HG03432 (cell line): ENCODE results near the gene EMP3.
"Not testable (repeated sequence)": the region's sequence is repeated elsewhere in the genome, so short reads cannot be mapped to it uniquely, and the experiment has no call there.

Experiments used
- ATAC-seq: cut with Tn5 transposase; IDR thresholded peaks from one replicate; pipeline ENCODE4 v1.9.1; 2021; ENCODE audit warnings: mild to moderate bottlenecking, moderate library complexity; ENCODE audit not compliant: unreplicated experiment

EMP3 gene, protein sequence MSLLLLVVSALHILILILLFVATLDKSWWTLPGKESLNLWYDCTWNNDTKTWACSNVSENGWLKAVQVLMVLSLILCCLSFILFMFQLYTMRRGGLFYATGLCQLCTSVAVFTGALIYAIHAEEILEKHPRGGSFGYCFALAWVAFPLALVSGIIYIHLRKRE

DNA sequence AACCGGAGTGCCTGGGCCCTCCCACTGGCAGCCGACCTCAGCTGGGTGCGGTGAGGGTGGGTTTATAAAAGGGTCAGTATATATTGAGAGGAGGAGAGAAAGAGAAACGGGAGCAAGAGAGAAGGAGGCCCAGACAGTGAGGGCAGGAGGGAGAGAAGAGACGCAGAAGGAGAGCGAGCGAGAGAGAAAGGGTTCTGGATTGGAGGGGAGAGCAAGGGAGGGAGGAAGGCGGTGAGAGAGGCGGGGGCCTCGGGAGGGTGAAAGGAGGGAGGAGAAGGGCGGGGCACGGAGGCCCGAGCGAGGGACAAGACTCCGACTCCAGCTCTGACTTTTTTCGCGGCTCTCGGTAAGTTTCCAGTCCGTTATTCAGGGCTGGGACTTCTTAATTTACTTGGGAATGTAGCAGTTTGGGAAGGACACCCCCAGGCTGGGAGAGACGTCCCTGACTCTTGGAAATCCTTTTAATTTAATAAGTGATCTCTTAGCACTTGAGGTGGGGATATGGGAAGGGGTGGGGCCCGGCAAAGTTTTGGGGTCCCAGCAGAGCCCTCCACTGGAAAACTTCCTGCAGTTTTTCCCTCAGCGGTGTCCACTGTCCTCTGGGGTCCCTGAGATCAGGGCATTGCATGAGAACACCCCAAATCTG, at the start of gene EMP3:
EMP3 (plus strand) TSS at position 288 of the 646 bp plus-strand sequence. CDS start 1,293 bp downstream, outside the sequence.
- ATAC-seq = no peak

DNA sequence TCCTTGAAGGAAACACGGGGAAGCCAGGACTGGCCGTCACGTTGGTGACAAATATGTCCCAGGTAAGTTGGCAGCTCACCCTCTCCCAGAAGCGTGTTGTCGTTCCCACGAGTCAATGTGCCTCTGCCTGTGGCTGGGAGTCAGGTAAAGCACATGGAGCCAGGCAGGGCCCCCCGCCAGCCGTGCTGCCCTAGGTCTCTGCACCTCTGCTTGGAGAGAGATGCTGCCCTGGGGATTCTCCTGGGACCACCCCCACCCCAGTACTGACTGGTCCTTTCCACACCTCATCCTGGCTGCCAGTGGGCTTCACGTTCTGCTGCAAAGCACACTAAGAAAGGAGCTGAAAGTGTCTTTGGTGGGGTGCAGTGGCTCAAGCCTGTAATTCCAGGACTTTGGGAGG, 45.6 kb upstream of the EMP3 start:
- ATAC-seq = no peak

DNA sequence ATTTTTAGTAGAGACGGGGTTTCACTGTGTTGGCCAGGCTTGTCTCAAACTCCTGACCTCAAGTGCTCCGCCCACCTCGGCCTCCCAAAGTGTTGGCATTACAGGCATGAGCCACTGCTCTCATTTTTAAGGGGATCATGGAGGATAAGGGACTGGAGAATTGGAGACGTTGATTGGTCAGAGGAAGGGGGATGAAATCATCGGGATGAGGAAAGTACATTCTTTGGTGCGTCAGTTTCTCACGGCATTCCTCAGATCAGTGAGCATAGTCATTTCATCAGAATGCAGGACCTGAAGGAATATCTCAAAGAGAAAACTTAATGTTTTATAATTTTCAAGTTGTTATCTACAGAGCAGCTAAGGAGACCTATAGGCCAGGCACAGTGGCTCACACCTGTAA, 41.4 kb upstream of the EMP3 start:
- no peak for ATAC-seq

GRCh38 chr19:48284896-48285295, 40.5 kb upstream of the EMP3 start:
- no peak for ATAC-seq

GRCh38 chr19:48287748-48288147, 37.6 kb upstream of the EMP3 start:
- no peak for ATAC-seq

DNA sequence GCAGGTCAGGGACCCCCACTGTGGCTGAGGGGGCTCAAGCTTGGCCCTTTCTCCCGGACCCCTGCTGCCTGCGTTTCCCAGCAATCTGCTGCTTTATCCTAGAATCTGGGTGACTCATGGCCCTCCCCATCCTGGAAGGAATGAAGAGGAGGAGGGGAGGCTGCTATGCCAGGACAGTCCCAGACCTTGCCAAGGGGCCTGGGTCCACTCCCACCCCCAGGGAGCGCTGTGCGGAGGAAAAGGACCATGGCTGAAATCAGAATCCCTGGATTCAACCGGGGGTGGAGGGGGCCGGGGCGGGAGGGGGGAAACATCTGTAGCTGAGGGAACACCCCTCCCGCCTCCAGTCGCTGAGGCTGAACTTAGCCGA, 35.0 kb upstream of the EMP3 start:
- ATAC-seq = no peak

- ATAC-seq = no peak
These were observed 34.4 kb upstream of the EMP3 start for GRCh38 chr19:48290771-48291488.

GRCh38 chr19:48291489-48291815, 33.9 kb upstream of the EMP3 start:
- ATAC-seq = not testable (repeated sequence)

DNA sequence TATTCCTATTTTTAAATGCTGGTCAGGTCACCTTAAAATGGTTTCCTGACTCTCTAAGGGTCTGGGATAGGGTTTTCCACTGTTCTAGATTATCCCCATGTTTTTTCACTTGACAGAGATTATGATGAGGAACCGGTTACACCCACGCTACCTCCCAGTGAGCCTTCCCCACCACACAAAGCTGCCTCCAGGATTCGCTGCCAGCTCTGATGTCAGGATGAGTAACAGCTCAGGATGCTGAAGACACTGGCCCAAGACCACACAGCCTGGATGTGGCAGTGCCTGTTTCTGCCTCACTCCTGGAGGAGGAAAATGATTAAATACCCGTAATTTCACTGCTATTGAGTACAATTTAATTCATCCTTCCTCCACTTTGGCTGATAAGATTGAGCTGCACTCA, 32.6 kb upstream of the EMP3 start:
- ATAC-seq = no peak

- no peak for ATAC-seq
These were observed 29.9 kb upstream of the EMP3 start for GRCh38 chr19:48295458-48295857.

GRCh38 chr19:48296963-48297734, 28.2 kb upstream of the EMP3 start:
- no peak for ATAC-seq

DNA sequence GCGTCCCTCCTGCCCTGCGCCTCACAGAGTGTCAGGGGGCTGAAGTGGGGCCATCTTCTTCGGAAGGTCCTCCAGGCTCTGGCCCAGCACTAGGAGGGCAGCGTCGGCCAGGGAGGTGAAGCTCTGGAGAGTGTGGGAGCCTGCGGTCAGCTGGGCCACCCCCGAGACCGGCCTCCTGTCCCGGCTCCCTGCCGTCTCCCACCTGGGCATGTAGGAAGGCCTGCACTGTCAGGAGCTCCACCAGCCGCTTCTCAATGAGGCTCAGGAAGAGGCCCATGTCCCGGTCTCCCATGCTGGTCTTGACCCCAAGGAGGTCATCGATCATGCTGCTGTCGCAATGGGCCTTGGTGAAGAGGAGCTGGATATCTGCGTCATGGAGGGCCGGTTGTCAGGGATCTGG, 27.4 kb upstream of the EMP3 start:
- no peak for ATAC-seq

DNA sequence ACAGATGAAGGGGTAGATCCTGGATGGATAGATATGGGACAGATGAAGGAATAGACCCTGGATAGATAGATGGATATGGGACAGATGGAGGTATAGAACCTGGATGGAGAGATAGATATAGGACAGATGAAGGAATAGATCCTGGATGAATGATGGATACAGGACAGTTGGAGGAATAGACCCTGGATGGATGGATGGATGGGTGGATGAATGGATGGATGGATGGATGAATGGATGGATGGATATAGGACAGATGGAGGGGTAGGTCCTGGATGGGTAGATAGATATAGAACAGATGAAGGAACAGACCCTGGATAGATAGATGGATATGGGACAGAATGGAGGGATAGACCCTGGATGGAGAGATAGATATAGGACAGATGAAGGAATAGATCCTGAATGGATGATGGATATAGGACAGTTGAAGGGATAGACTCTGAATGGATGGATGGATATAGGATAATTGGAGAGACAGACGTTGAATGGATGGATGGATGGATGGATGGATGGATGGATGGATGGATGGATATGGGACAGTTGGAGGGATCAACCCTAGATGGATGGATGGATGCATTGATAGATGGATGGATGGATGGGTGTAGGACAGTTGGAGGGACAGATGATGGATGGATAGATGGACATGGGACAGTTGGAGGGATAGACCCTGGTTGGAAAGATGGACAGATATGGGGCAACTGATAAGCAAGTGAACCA, 23.3 kb upstream of the EMP3 start:
- no peak for ATAC-seq

DNA sequence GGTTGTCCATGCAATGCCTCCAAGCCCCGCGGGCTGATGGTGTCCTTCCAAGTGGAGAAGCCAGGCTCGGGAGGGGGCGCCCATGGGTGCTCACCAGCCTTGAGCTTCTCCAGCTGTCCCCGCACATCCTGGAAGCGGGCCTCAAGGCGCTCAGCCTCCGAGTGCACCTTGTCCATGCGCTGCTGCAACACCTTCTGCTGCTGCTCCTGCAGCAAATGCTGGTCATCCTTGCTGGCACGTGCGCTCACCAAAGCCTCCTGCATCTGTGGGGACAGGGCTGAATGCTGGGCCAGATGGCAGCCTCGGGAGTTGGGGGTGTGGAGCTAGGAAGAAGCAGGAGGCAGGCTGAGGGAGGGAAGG, 22.8 kb upstream of the EMP3 start:
- no peak for ATAC-seq

GRCh38 chr19:48303367-48303766, 22.0 kb upstream of the EMP3 start:
- no peak for ATAC-seq

DNA sequence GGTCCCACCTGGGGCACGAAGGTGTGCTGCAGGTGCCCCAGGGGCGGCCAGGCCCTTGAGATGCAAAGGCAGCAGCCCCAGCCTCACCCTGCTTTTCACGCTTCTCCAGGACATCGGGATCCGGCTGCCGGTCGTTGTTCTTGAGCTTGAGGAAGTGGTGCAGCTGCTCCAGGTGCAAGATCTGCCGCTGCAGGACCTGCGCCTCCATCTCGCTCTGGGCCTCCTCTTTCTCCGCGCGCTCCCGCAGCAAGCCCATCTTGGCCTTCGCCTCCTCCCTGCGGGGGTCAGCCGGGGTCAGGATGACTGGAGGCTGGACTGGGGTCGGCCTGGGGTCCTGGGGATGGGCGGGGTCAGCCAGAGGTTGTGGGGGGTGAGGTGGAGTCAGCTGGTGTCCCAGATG, 21.5 kb upstream of the EMP3 start:
- no peak for ATAC-seq

- ATAC-seq = no peak
These were observed 16.4 kb upstream of the EMP3 start for GRCh38 chr19:48308631-48309586.

DNA sequence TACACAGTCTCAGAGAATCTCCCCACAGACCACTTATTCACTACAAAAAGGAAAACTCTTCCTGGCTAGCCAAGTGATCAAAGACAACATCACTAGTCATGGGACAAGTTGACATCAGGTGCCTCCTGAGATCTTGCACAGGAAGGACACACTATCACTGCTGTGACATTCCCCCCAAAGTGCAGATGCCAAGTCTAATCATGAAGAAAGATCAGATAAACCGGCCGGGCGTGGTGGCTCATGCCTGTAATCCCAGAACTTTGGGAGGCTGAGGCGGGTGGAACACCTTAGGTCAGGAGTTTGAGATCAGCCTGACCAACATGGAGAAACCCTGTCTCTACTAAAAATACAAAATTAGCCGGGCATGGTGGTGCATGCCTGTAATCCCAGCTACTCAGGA, 15.6 kb upstream of the EMP3 start:
- not testable (repeated sequence) for ATAC-seq

DNA sequence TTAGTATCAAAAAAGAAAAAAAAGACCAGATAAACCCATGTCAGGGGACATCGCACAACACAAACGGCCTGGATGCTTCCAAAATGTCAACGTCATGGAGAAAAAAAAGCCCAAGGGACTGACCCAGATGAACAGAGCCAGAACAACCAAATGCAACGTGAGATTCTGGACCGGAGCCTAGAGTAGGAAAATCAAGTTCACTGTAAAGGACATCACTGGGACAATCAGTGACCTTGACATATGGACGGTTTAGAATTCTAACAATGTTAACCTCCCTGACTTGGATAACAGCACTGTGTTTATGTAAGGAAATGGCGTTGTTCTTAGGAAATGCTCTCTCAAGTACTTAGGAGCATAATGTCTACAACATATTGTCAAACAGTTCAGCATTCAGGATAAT, 15.1 kb upstream of the EMP3 start:
- ATAC-seq = no peak

DNA sequence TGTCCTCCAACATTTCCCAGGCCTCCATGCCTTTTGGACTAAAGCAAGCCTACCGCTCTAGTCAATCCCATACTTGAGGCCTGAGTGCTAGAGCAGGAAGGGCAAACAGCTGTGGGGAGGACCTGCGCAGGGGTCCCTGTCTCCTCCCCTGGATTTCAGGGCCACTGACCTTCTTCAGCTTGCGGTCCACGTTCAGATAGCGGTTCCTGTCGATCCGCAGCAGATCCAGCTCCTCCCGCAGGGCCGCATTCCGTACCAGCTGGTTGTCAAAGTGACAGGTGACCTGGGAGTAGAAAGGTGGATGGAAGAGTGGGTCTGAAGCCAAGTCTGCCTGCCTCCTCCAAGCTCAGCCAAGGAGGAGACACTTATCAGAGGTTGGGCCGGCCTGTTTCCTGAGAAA, 14.0 kb upstream of the EMP3 start:
- no peak for ATAC-seq
